ENCODE results near the gene SLC12A9. TPM values are rescaled to one million over a fixed set of nuclear protein-coding genes. Genes with fewer than 3 reads are reported as not detected.

The SLC12A9 gene
- total RNA-seq, 1 donor, result 19.5 TPM

DNA sequence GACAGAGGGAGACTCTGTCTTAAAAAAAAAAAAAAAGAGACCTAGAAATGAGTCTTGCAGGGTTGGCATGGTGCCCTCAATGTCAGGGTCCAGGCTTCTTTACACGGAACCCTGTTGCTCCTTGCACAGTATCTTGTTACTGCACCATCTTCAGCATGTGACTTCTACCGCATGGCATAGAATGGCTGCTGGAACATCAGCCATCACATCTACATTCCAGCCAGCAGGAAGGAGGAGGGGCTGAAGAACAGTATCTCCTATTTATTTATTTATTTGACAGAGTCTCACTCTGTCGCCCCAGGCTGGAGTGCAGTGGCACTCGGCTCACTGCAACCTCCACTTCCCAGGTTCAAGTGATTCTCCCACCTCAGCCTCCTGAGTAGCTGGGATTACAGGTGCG, 46.9 kb downstream of the SLC12A9 start:
- H3K79me2 ChIP-seq (ENCODE audit: insufficient read depth, low read length), result no peaks in the 10 kb centered on the region
- DNase-seq (ENCODE audit: insufficient read length, low spot score, missing footprints), result no peak
- H3K4me2 ChIP-seq (ENCODE audit: insufficient read depth, low read length), result no peak overlapping the region
- no peaks in the 10 kb centered on the region for H3K4me1 ChIP-seq (ENCODE audit: insufficient read depth, low read length)
- no peak overlapping the region for H3K27ac ChIP-seq (ENCODE audit: low read depth, low read length)
- peaks cover 33% of the 10 kb centered on the region for H3K27me3 ChIP-seq (ENCODE audit: insufficient read depth, low read length)
- H3K4me3 ChIP-seq (ENCODE audit: insufficient read depth, low read length), result no peak overlapping the region
- H2AFZ ChIP-seq (ENCODE audit: low read length), result no peak overlapping the region
- no peaks in the 10 kb centered on the region for H3K36me3 ChIP-seq (ENCODE audit: insufficient read depth, low read length)
- H4K20me1 ChIP-seq (ENCODE audit: insufficient read depth, low read length), result peaks cover 5% of the 10 kb centered on the region
- TF ChIP-seq, protein P1, sequence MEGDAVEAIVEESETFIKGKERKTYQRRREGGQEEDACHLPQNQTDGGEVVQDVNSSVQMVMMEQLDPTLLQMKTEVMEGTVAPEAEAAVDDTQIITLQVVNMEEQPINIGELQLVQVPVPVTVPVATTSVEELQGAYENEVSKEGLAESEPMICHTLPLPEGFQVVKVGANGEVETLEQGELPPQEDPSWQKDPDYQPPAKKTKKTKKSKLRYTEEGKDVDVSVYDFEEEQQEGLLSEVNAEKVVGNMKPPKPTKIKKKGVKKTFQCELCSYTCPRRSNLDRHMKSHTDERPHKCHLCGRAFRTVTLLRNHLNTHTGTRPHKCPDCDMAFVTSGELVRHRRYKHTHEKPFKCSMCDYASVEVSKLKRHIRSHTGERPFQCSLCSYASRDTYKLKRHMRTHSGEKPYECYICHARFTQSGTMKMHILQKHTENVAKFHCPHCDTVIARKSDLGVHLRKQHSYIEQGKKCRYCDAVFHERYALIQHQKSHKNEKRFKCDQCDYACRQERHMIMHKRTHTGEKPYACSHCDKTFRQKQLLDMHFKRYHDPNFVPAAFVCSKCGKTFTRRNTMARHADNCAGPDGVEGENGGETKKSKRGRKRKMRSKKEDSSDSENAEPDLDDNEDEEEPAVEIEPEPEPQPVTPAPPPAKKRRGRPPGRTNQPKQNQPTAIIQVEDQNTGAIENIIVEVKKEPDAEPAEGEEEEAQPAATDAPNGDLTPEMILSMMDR (IDR thresholded peaks at IDR 0.05; ENCODE audit: extremely low read depth, low read depth, low read length), result no peak
- H3K9me3 ChIP-seq (ENCODE audit: low read depth, low read length), result no peaks in the 10 kb centered on the region

DNA sequence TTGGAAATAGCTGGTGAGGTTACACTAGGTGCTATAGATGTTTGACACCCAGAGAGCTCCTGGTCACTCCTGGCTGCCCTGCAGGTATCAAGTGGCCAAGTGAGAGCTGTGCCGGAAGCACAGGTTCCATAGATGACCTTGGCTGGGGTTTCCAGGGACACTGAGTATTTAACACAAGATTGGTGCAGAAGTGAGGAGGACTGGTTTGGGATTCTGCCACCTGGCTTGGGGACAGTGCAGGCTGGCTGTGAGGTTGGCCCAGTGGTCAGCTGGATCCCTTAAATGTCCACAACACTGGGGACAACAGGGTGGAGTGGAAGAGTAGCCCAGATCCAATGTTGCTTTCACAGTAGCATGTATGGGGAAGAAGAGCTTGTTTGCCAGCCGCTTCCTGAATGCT, 48.5 kb downstream of the SLC12A9 start:
- no peak for DNase-seq (ENCODE audit: insufficient read length, low spot score, missing footprints)
- no peak overlapping the region for H3K27ac ChIP-seq (ENCODE audit: low read depth, low read length)
- TF ChIP-seq, protein P1 (IDR thresholded peaks at IDR 0.05; ENCODE audit: extremely low read depth, low read depth, low read length), result no peak

DNA sequence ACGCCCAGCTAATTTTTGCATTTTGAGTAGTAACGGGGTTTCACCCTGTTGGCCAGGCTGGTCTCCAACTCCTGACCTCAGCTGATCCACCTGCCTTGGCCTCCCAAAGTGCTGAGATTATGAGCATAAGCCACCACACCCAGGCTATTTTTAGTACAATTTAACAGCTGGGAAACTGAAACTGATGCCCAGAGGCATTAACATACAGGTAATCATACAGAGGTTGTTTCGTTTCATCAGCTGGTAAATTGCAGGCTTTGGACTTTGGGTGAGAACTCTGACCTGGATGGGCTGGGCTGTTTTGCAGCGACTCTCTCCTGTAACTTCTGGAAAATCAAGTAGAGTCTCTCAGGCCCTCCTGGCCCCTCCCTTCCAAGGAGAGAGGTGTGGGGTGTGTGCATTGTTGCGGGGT, 49.4 kb downstream of the SLC12A9 start:
- no peaks in the 10 kb centered on the region for H4K20me1 ChIP-seq (ENCODE audit: insufficient read depth, low read length)
- no peak overlapping the region for H3K4me3 ChIP-seq (ENCODE audit: insufficient read depth, low read length)
- H3K27me3 ChIP-seq (ENCODE audit: insufficient read depth, low read length), result peaks cover 11% of the 10 kb centered on the region
- H3K36me3 ChIP-seq (ENCODE audit: insufficient read depth, low read length), result no peaks in the 10 kb centered on the region
- no peaks in the 10 kb centered on the region for H3K4me1 ChIP-seq (ENCODE audit: insufficient read depth, low read length)
- DNase-seq (ENCODE audit: insufficient read length, low spot score, missing footprints), result peak; percentile 47
- H2AFZ ChIP-seq (ENCODE audit: low read length), result no peak overlapping the region
- TF ChIP-seq, protein P1 (IDR thresholded peaks at IDR 0.05; ENCODE audit: extremely low read depth, low read depth, low read length), result no peak
- H3K9me3 ChIP-seq (ENCODE audit: low read depth, low read length), result peaks cover 2% of the 10 kb centered on the region
- no peak overlapping the region for H3K4me2 ChIP-seq (ENCODE audit: insufficient read depth, low read length)
- H3K79me2 ChIP-seq (ENCODE audit: insufficient read depth, low read length), result no peaks in the 10 kb centered on the region
- no peak overlapping the region for H3K27ac ChIP-seq (ENCODE audit: low read depth, low read length)

More for the DNA sequence above, 48.5 kb downstream of the SLC12A9 start:
- H3K79me2 ChIP-seq (ENCODE audit: insufficient read depth, low read length), result no peaks in the 10 kb centered on the region
- H3K27me3 ChIP-seq (ENCODE audit: insufficient read depth, low read length), result peaks cover 19% of the 10 kb centered on the region
- H4K20me1 ChIP-seq (ENCODE audit: insufficient read depth, low read length), result peaks cover 4% of the 10 kb centered on the region
- no peaks in the 10 kb centered on the region for H3K9me3 ChIP-seq (ENCODE audit: low read depth, low read length)
- no peak overlapping the region for H3K4me3 ChIP-seq (ENCODE audit: insufficient read depth, low read length)
- H3K36me3 ChIP-seq (ENCODE audit: insufficient read depth, low read length), result no peaks in the 10 kb centered on the region
- no peak overlapping the region for H3K4me2 ChIP-seq (ENCODE audit: insufficient read depth, low read length)
- no peak overlapping the region for H2AFZ ChIP-seq (ENCODE audit: low read length)
- H3K4me1 ChIP-seq (ENCODE audit: insufficient read depth, low read length), result no peaks in the 10 kb centered on the region

DNA sequence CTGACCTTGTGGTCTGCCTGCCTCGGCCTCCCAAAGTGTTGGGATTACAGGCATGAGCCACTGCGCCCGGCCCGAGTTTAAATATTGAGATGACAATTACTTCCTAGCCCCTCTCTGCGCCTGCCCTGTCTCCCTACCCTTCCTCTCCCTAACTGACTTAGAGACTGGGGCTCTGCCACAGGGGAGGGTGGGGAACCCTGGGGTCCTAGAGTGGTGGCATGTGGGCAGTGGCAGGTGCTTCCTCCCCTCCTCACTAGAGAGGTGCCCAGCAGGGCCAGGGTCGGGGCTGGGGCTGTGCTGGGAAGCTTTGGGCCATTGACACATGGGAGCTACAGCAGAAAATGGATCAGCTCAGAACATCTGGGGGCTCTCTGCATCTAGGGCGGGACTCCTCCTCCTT, 50.1 kb downstream of the SLC12A9 start:
- TF ChIP-seq, protein P1 (IDR thresholded peaks at IDR 0.05; ENCODE audit: extremely low read depth, low read depth, low read length), result no peak
- no peaks in the 10 kb centered on the region for H3K36me3 ChIP-seq (ENCODE audit: insufficient read depth, low read length)
- peak; percentile 15 for DNase-seq (ENCODE audit: insufficient read length, low spot score, missing footprints)
- no peaks in the 10 kb centered on the region for H3K79me2 ChIP-seq (ENCODE audit: insufficient read depth, low read length)
- no peak overlapping the region for H3K27ac ChIP-seq (ENCODE audit: low read depth, low read length)
- peaks cover 7% of the 10 kb centered on the region for H3K27me3 ChIP-seq (ENCODE audit: insufficient read depth, low read length)
- H2AFZ ChIP-seq (ENCODE audit: low read length), result no peak overlapping the region
- no peaks in the 10 kb centered on the region for H4K20me1 ChIP-seq (ENCODE audit: insufficient read depth, low read length)
- H3K4me1 ChIP-seq (ENCODE audit: insufficient read depth, low read length), result no peaks in the 10 kb centered on the region
- H3K9me3 ChIP-seq (ENCODE audit: low read depth, low read length), result peaks cover 2% of the 10 kb centered on the region
- H3K4me3 ChIP-seq (ENCODE audit: insufficient read depth, low read length), result no peak overlapping the region
- H3K4me2 ChIP-seq (ENCODE audit: insufficient read depth, low read length), result no peak overlapping the region

Data from osteoblast (primary cell).